NCI-H2107 treated with DMSO at 0.1 percent for 48 hours (cell line): ENCODE results near the gene BARHL1.

ENCODE experiments used
- DNase-seq: peaks from one replicate; lab custom pipeline; 2025; ENCODE audit not compliant: unreplicated experiment; lab: John Stamatoyannopoulos, UW

BARHL1 gene

GRCh38 chr9:132586830-132587591 is 4.6 kb downstream of the BARHL1 start:
- no peak for DNase-seq

- no peak for DNase-seq
Observed at GRCh38 chr9:132587592-132587955, 5.2 kb downstream of the BARHL1 start.

GRCh38 chr9:132588098-132588497 is 5.7 kb downstream of the BARHL1 start:
- DNase-seq = no peak

- DNase-seq = no peak
Observed at GRCh38 chr9:132588501-132589147, 6.2 kb downstream of the BARHL1 start.

- DNase-seq = no peak
Observed at GRCh38 chr9:132589148-132590036, 7.0 kb downstream of the BARHL1 start.

GRCh38 chr9:132590037-132590317 is 7.6 kb downstream of the BARHL1 start:
- no peak for DNase-seq

GRCh38 chr9:132590318-132591182 is 8.1 kb downstream of the BARHL1 start:
- DNase-seq = no peak

GRCh38 chr9:132591244-132591643 is 8.8 kb downstream of the BARHL1 start:
- DNase-seq = no peak

- DNase-seq = no peak
Observed at GRCh38 chr9:132591751-132592314, 9.4 kb downstream of the BARHL1 start.

GRCh38 chr9:132592451-132592850 is 10.0 kb downstream of the BARHL1 start:
- DNase-seq = no peak

GRCh38 chr9:132594412-132594811 is 12.0 kb downstream of the BARHL1 start:
- DNase-seq = no peak

GRCh38 chr9:132595319-132595718 is 12.9 kb downstream of the BARHL1 start:
- no peak for DNase-seq

GRCh38 chr9:132596200-132596599 is 13.8 kb downstream of the BARHL1 start:
- DNase-seq = no peak

GRCh38 chr9:132597073-132597775 is 14.8 kb downstream of the BARHL1 start:
- no peak for DNase-seq

- DNase-seq = no peak
Observed at GRCh38 chr9:132600326-132600984, 18.0 kb downstream of the BARHL1 start.

- no peak for DNase-seq
Observed at GRCh38 chr9:132602207-132602606, 19.8 kb downstream of the BARHL1 start.

GRCh38 chr9:132605387-132605786 is 23.0 kb downstream of the BARHL1 start:
- DNase-seq = peak; percentile 39

GRCh38 chr9:132606066-132606465 is 23.7 kb downstream of the BARHL1 start:
- no peak for DNase-seq

- DNase-seq = no peak
Observed at GRCh38 chr9:132609184-132609583, 26.8 kb downstream of the BARHL1 start.

- DNase-seq = no peak
Observed at GRCh38 chr9:132609829-132610228, 27.4 kb downstream of the BARHL1 start.
